ENCODE data around the gene CEP295NL. TPM values are rescaled to one million over a fixed set of nuclear protein-coding genes. Genes with fewer than 3 reads are reported as not detected.

CEP295NL gene
- polyA plus RNA-seq, 3 donors, result 0.38 to 0.81 TPM; not detected in 1

DNA sequence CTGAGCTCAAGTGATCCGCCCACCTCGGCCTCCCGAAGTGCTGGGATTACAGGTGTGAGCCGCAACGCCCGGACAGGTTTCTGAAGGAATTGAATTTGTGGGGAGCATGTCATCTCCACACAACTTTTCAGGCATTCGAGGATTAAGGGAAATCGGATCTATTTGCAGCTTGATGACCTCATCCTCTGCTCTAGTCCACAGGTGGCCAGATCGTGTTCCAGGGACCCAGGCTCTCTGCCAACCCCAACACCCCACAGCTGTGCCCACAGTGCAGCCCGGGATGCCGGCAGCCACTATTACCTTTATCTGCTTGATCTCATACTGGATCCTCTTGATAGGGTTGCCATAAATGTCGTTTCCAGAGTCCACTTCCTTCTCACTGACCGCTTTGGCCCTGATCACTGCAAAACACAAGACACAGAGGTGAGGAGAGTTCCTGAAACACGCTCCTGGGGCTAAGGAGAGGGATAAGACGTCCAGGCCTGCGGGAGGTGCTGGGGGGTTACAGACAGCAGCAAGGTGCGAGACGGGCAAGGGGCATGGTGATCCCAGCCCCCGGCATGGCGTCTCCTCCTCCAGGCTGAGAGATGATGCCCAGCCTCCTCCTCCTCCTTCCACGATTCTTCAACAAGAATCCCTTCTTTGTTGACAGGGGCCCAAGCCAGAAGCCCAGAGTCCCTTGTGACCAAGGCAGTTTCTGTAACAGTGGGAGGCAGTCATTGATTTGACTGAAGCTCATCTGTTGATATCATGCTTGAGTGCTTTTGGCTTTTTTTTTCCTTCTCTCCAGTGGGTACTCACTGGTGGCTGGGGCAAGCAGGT, 29.3 kb downstream of the CEP295NL start:
- WGBS (ENCODE audit: insufficient coverage), result 59% methylated on average over 9 of the region's 21 CpGs

DNA sequence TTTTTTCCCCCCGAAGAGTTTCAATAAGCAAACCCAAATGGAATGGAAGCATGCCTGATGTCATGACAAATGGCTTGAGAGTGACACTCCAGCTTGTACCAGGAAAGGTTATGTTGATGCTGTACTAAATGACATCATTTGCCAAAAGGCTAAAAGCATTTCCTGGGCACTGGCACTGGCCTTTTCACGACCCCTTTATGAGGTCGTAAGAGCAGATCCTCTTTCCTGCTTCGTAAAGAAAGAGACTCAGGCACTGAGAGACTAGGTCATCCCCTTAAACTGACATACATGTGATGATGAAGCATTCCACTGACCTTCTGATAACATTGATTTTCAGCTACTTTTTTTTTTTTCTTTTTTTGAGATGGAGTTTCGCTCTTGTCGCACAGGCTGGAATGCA, 30.5 kb downstream of the CEP295NL start:
- Mint-ChIP-seq H3K27me3 (ENCODE audit: low read depth in 3 of 3) (peaks cover 0 to 2% (median under 1%) of the 10 kb centered on the region in 3 donors), H3K4me1 (peaks cover 54% of the 10 kb centered on the region), H3K27ac (peak overlapping the region in 6 of 7 donors; percentile 15 to 89 (median 64)), H3K4me3 (no peak overlapping the region), H3K36me3 (peaks cover 64 to 81% of the 10 kb centered on the region in 2 donors), H3K9me3 (no peaks in the 10 kb centered on the region)
- Histone ChIP-seq H3K27ac (ENCODE audit: low read depth in 1 of 2, low read length in 2 of 2) (peak overlapping the region in 1 of 2 donors; percentile 1), H2AFZ (ENCODE audit: insufficient read depth, low read depth, low read length, poor library complexity, severe bottlenecking) (no peak overlapping the region), H3K27me3 (ENCODE audit: control insufficient read depth in 2 of 2, insufficient read depth in 2 of 2, low read length in 2 of 2) (no peaks in the 10 kb centered on the region), H3K79me2 (ENCODE audit: insufficient read depth, low read length) (peaks cover 78% of the 10 kb centered on the region), H3K9me3 (replicated peaks in 1 of 2; ENCODE audit: control insufficient read depth in 1 of 2, insufficient read depth in 1 of 2, low read length in 2 of 2) (no peaks in the 10 kb centered on the region), H4K20me1 (ENCODE audit: insufficient read depth, low read length) (peaks cover 79% of the 10 kb centered on the region), H3K9ac (ENCODE audit: insufficient read depth, low read length, poor library complexity, severe bottlenecking) (no peak overlapping the region), H3K4me1 (ENCODE audit: control insufficient read depth in 1 of 2, insufficient read depth in 2 of 2, low read length in 2 of 2) (peaks cover 27 to 35% of the 10 kb centered on the region in 2 donors), H3K4me3 (replicated peaks in 1 of 3; ENCODE audit: low read depth in 2 of 3, low read length in 3 of 3) (no peak overlapping the region), H3K4me2 (replicated peaks; ENCODE audit: extremely low read depth, low read length, poor library complexity, severe bottlenecking) (no peak overlapping the region), H3K36me3 (replicated peaks in 1 of 2; ENCODE audit: control insufficient read depth in 1 of 2, insufficient read depth in 2 of 2, low read length in 2 of 2) (peaks cover 50 to 69% of the 10 kb centered on the region in 2 donors)
- TF ChIP-seq, protein P1, sequence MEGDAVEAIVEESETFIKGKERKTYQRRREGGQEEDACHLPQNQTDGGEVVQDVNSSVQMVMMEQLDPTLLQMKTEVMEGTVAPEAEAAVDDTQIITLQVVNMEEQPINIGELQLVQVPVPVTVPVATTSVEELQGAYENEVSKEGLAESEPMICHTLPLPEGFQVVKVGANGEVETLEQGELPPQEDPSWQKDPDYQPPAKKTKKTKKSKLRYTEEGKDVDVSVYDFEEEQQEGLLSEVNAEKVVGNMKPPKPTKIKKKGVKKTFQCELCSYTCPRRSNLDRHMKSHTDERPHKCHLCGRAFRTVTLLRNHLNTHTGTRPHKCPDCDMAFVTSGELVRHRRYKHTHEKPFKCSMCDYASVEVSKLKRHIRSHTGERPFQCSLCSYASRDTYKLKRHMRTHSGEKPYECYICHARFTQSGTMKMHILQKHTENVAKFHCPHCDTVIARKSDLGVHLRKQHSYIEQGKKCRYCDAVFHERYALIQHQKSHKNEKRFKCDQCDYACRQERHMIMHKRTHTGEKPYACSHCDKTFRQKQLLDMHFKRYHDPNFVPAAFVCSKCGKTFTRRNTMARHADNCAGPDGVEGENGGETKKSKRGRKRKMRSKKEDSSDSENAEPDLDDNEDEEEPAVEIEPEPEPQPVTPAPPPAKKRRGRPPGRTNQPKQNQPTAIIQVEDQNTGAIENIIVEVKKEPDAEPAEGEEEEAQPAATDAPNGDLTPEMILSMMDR (IDR thresholded peaks at IDR 0.05), result no peak
- intact Hi-C loops (cut with micrococcal nuclease), result no loop called here
- DNase-seq, result peak; percentile 18 to 52 (median 38)
- WGBS (ENCODE audit: insufficient coverage), result 56% methylated on average over 4 of the region's 6 CpGs

More for the DNA sequence above, 29.3 kb downstream of the CEP295NL start:
- Mint-ChIP-seq H3K4me1 (peaks cover 48% of the 10 kb centered on the region), H3K27ac (peak overlapping the region; percentile 6 to 83 (median 57)), H3K27me3 (ENCODE audit: low read depth in 3 of 3) (peaks cover 0 to 2% (median 0%) of the 10 kb centered on the region in 3 donors), H3K4me3 (no peak overlapping the region), H3K36me3 (peaks cover 62 to 79% of the 10 kb centered on the region in 2 donors), H3K9me3 (peaks cover 0 to 2% (median 0%) of the 10 kb centered on the region in 7 donors)
- H3K9me3 ChIP-seq (replicated peaks in 1 of 2; ENCODE audit: control insufficient read depth in 1 of 2, insufficient read depth in 1 of 2, low read length in 2 of 2), result no peaks in the 10 kb centered on the region
- no peak overlapping the region for H2AFZ ChIP-seq (ENCODE audit: insufficient read depth, low read depth, low read length, poor library complexity, severe bottlenecking)
- H3K36me3 ChIP-seq (replicated peaks in 1 of 2; ENCODE audit: control insufficient read depth in 1 of 2, insufficient read depth in 2 of 2, low read length in 2 of 2), result peaks cover 40 to 69% of the 10 kb centered on the region in 2 donors
- H3K4me3 ChIP-seq (replicated peaks in 1 of 3; ENCODE audit: low read depth in 2 of 3, low read length in 3 of 3), result no peak overlapping the region
- H3K27me3 ChIP-seq (ENCODE audit: control insufficient read depth in 2 of 2, insufficient read depth in 2 of 2, low read length in 2 of 2), result no peaks in the 10 kb centered on the region
- H4K20me1 ChIP-seq (ENCODE audit: insufficient read depth, low read length), result peaks cover 89% of the 10 kb centered on the region
- no peak overlapping the region for H3K9ac ChIP-seq (ENCODE audit: insufficient read depth, low read length, poor library complexity, severe bottlenecking)
- peaks cover 80% of the 10 kb centered on the region for H3K79me2 ChIP-seq (ENCODE audit: insufficient read depth, low read length)
- DNase-seq, result no peak
- no peak overlapping the region for H3K4me2 ChIP-seq (replicated peaks; ENCODE audit: extremely low read depth, low read length, poor library complexity, severe bottlenecking)
- intact Hi-C loops (cut with micrococcal nuclease), result no loop called here
- peak overlapping the region; percentile 11 to 46 for H3K27ac ChIP-seq (ENCODE audit: low read depth in 1 of 2, low read length in 2 of 2)
- TF ChIP-seq, protein P1 (IDR thresholded peaks at IDR 0.05), result no peak
- H3K4me1 ChIP-seq (ENCODE audit: control insufficient read depth in 1 of 2, insufficient read depth in 2 of 2, low read length in 2 of 2), result peaks cover 23 to 29% of the 10 kb centered on the region in 2 donors

Data from CD14-positive monocyte (primary cell).